EH (cell line): ENCODE data around the gene STX2.
"Not testable (repeated sequence)": the region's sequence is repeated elsewhere in the genome, so short reads cannot be mapped to it uniquely, and the experiment has no call there.

ENCODE experiments used
- DNase-seq: peaks from one replicate; pipeline ENCODE4 v3.0.0-alpha.2; 2015; ENCODE audit warnings: low read depth

The STX2 gene

GRCh38 chr12:130764475-130765185 is 74.4 kb downstream of the STX2 start:
- peak; percentile 31 for DNase-seq

- DNase-seq: peak; percentile 14
Measured at GRCh38 chr12:130764073-130764472, 75.0 kb downstream of the STX2 start.

GRCh38 chr12:130762319-130762675 is 76.8 kb downstream of the STX2 start:
- DNase-seq: no peak

GRCh38 chr12:130761537-130762318 is 77.3 kb downstream of the STX2 start:
- peak; percentile 45 for DNase-seq

DNA sequence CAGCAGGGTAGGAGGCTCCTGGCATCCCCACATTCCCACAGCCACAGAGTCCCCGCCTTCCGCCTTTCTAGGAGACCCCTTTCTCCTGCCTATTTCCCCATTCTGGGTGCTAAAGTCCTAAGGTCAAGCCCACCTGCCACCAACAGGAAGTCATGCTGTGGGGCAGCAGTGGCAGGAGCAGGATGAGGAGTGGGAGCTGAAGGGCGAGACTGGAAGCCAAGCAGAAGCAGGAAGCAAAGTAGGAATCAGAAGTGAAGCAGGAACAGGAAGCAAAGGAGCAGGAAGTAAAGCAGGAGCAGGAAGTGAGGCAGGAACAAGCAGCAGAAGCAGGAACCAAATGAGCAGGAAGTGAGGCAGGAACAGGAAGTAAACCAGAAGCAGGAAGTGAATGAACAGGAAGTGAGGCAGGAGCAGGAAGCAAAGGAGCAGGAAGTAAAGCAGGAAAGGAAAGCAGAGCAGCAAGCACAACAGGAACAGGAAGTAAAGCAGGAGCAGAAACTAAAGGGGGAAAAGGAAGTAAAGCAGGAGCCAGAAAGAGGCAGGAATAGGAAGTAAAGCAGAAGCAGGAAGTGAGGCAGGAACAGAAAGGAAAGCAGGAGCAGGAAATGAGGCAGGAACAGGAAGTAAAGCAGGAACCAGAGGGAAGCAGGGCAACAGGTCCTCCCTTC is 84.7 kb downstream of the STX2 start:
- no peak for DNase-seq

GRCh38 chr12:130752692-130753230 is 86.3 kb downstream of the STX2 start:
- DNase-seq: no peak

DNA sequence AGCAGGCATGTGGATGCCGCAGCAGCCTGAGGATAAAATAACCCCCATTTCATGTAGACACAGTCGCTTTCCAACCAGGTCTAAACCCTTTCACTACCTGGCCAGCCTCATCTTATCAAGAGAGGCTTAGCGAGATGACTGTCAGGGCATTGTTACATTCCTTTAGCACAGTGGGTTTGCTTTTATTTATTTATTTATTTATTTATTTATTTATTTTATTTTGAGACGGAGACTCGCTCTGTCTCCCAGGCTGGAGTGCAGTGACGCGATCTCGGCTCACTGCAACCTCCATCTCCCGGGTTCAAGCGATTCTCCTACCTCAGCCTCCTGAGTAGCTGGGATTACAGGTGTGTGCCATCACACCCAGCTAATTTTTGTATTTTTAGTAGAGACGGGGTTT is 87.0 kb downstream of the STX2 start:
- DNase-seq: not testable (repeated sequence)

- no peak for DNase-seq
Measured at GRCh38 chr12:130748786-130749185, 90.3 kb downstream of the STX2 start.

- DNase-seq: peak; percentile 51
Measured at GRCh38 chr12:130747867-130748740, 90.9 kb downstream of the STX2 start.

DNA sequence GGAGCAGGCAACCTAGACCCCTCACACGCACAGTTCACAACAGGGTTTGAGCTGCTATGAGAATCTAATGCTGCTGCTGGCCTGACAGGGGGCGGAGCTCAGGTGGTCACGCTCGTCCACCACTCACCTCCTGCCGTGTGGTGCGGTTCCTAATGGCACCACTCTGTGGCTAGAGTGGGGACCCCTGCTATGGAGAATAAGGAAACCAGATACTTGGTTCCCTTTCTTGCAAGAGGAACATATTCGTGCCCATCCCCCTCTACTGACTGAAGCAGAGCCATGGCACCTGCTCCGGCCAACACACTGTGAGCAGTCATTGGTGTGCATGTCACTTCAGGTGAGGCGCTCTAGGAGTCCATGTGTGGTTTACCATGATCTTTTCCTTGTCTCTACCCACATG is 92.5 kb downstream of the STX2 start:
- DNase-seq: no peak

DNA sequence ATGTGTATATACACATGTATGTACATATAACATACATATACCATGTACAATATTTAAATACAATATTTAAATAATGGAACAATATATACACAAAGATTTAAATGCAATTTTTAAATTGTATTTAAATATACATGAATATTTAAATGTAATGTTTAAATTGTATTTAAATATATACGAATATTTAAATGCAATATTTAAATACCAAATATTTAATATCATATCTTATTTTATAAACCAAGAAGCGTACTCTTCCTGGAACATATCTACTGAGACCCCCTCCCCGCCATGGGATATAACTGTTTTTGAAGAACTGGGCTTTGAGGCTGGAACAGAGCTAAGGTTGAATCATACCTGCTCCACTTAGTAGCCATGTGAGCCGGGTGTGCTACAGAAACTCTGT is 93.1 kb downstream of the STX2 start:
- no peak for DNase-seq

DNA sequence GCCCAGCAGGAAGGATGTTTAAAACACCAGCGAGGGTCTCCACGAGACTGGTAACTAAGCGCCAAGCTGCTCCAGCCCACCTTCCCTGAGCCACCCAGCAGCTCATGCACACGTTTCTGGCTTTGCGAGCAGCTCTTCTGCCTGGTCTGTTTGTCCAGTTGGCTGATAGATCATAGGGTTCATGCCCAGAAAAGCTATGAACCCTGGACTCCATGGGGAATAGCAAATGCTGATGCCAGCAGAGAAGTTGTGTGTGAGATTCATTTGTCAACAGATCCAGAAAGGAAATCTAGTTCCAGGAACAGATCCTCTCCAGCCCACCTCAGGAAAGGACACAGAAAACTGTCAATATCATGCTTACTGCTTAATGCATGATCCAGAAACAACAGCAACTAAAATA is 94.8 kb downstream of the STX2 start:
- DNase-seq: no peak

GRCh38 chr12:130743606-130744005 is 95.4 kb downstream of the STX2 start:
- DNase-seq: no peak

GRCh38 chr12:130743176-130743575 is 95.9 kb downstream of the STX2 start:
- DNase-seq: no peak

DNA sequence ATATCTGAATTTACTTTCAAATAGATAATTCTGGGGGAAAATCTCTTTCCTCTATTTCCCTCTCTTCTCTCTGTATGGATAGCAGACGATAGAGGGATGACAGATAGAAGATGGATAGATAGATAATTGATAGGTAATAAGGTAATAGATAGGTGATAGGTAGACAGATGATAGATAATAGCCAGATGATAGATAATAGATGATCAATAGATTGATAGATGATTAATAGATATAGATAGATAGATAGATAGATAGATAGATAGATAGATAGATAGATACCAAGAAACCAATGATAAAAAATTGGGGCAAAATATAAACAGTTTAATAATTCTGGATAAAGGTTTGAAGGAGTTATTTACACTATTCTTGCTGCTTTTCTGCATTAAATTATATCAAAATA is 96.3 kb downstream of the STX2 start:
- DNase-seq: no peak

DNA sequence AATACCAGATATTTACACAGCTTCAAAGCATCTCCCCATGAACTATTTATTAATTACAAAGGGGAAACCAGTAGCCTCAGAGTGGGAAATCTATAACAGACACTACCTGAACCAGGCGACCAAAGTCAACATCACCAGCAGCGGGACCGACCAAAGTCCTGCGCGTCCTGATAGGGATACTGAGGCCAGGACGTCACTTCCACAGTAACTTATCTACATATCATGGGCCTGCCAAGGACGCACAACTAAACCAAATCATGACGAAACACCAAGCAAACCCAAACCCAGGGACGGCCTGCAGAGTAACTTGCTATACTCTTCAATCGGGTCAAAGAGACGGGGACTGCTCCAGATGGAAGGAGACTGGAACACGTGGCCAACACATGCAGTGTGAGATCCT is 96.9 kb downstream of the STX2 start:
- no peak for DNase-seq
